Measurements from ENCODE around the gene OR10J4.

DNA sequence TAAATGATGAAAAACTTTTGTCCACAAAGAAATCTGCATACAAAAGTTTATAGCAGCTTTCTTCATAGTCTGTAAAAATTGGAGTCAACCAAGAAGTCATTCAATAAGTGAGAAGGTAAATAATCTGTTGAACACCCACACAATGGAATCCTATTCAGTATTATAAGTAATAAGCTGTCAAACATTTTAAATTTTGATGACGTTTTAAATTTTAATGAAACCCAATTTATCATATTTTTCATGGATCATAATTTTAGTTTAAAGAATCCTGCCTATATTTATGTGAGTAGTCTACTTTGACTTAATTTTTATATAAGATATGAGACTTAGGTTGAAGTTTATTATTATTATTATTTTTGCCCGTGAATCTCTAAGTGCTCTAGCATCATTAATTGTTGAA is 27.5 kb downstream of the OR10J4 start:
- TF ChIP-seq CTCF (IDR thresholded peaks at IDR 0.05) (no peak), POLR2A (IDR thresholded peaks at IDR 0.05) (no peak)

All from esophagus squamous epithelium (tissue), 4 donors.